HEK293 (cell line): ENCODE data around the gene BAIAP2.

Experiments used
- CTCF ChIA-PET: fragments of 350-600 bp; formaldehyde crosslinking; extraction: SDS; loops from one replicate; lab custom pipeline; 2021; ENCODE audit warnings: antibody characterized with exemption; lab: Yijun Ruan, JAX
- POLR2A ChIA-PET: fragments of 300-600 bp; formaldehyde crosslinking; extraction: SDS; loops from one replicate; lab custom pipeline; 2020; ENCODE audit warnings: antibody characterized with exemption, inconsistent platforms; lab: Yijun Ruan, JAX
- H3K27ac ChIP-seq: fragments of 200-500 bp; sonication (Bioruptor generic); 2 replicates; pipeline ENCODE4 v1.5.1; 2014; ENCODE audit warnings: low read depth, low read length, control low read depth, inconsistent platforms; ENCODE audit errors: extremely low read depth
- H3K36me3 ChIP-seq, 2 experiments: fragments of 200-500 bp in 1 of 2; sonication (Bioruptor generic) in 1 of 2; 1 replicate in 1 of 2; 2 replicates in 1 of 2; pipeline ENCODE4 v1.5.1; 2014 to 2017; ENCODE audit warnings: inconsistent platforms in 2 of 2, low read length in 2 of 2; ENCODE audit not compliant: control insufficient read depth in 2 of 2, insufficient read depth in 1 of 2
- H3K4me1 ChIP-seq: fragments of 200-500 bp; sonication (Bioruptor generic); 2 replicates; pipeline ENCODE4 v1.5.1; 2014; ENCODE audit warnings: mild to moderate bottlenecking, low read length, inconsistent platforms; ENCODE audit not compliant: control insufficient read depth, insufficient read depth
- H3K4me3 ChIP-seq: 2 replicates; pipeline ENCODE4 v1.5.1; 2011; ENCODE audit warnings: low read depth, mild to moderate bottlenecking, control low read depth, low read length, moderate library complexity
- H3K9me3 ChIP-seq: fragments of 200-500 bp; sonication (Bioruptor generic); 2 replicates; pipeline ENCODE4 v1.5.1; 2014; ENCODE audit warnings: low read depth, low read length, inconsistent platforms; ENCODE audit not compliant: control insufficient read depth, insufficient read depth
- BCL11A ChIP-seq: fragments of 450-650 bp; formaldehyde crosslinking; IDR thresholded peaks from 2 replicates; pipeline ENCODE4 v1.5.1; 2016; ENCODE audit warnings: low read depth, missing biosample characterization, missing genetic modification characterization
- GLIS2 ChIP-seq: fragments of 450-650 bp; formaldehyde crosslinking; IDR thresholded peaks from 2 replicates; pipeline ENCODE4 v1.5.1; 2016; ENCODE audit warnings: missing biosample characterization, missing genetic modification characterization
- HIC1 ChIP-seq: fragments of 450-650 bp; formaldehyde crosslinking; IDR thresholded peaks from 2 replicates; pipeline ENCODE4 v1.5.1; 2016; ENCODE audit warnings: missing biosample characterization, missing genetic modification characterization
- REST ChIP-seq: fragments of 450-650 bp; formaldehyde crosslinking; IDR thresholded peaks from 2 replicates; pipeline ENCODE4 v1.5.1; 2016; ENCODE audit warnings: missing biosample characterization, missing genetic modification characterization
- TRIM28 ChIP-seq: IDR thresholded peaks from 2 replicates; pipeline ENCODE4 v1.6.1; 2011; ENCODE audit warnings: low read length, control low read depth, borderline replicate concordance
- ZNF366 ChIP-seq: fragments of 450-650 bp; formaldehyde crosslinking; conservative IDR thresholded peaks from 2 replicates; pipeline ENCODE4 v1.5.1; 2016; ENCODE audit warnings: missing biosample characterization, missing genetic modification characterization
- TF ChIP-seq, protein P1 (sequence below): fragments of 450-650 bp; formaldehyde crosslinking; IDR thresholded peaks from 2 replicates; pipeline ENCODE4 v1.5.1; 2016; ENCODE audit warnings: missing biosample characterization, missing genetic modification characterization
- TF ChIP-seq, protein P2 (sequence below): fragments of 450-650 bp; formaldehyde crosslinking; IDR thresholded peaks from 2 replicates; pipeline ENCODE4 v1.5.1; 2016; ENCODE audit warnings: missing biosample characterization, missing genetic modification characterization

BAIAP2 gene

DNA sequence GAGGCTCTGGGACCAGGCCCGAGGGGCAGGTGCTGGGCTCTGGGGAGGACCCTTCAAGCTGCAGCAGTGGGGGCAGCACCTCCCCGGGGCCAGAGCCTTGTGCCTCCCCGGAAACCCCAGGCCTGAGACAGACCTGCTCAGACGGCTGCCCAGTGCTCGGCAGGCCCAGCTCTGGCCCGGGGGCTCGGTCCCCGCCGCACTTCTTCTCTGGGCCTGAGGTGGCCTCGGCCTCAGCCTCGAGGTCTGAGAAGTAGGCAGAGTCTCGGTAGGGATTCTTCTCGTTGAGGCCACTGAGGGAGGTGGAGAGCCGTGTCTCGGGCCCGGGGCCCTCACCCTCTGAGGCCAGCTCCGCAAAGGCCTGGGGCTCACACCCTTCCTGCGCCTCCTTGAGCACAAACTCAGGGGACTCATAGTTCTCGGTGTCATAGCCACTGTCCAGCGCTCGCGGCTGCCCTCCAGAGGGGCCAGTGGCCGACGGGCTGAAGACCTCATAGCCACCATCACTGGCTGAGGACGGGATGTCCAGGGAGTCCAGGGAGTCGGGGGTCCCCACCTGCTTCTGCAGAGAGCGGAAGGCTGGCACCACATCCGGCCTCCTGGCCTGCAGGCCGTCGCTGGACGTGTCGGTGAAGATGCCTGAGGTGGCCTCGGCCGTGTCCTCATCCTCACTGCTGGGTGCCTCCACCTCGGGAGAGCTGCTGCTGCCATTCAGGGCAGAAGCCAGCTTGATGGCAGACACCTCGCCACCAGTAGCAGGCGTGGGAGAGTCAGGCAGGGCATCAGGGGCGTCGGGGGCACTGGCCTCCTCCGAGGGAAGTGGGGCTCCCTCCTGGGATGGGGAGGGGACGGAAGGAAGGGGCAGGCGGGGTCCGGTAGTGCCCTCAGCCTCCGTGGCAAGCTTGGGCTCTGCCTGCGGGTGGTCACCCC is 86.0 kb downstream of the BAIAP2 start:
- CTCF ChIA-PET = interaction anchor here (0.6 kb wide), 1 partner anchor 110 kb away, joined by 3 read pairs; no protein-coding TSS in a partner anchor
- H3K4me3 ChIP-seq = no peak overlapping the region
- TF ChIP-seq HIC1 (tag by site-specific recombination) (peak; percentile 34; the same call in 1 of the 2 replicates), BCL11A (0 out of 2 replicates have a peak, but pooled peaks have one; percentile 20), GLIS2 (tag by site-specific recombination) (peak; percentile 57), REST (no peak)
- TF ChIP-seq, protein P1, sequence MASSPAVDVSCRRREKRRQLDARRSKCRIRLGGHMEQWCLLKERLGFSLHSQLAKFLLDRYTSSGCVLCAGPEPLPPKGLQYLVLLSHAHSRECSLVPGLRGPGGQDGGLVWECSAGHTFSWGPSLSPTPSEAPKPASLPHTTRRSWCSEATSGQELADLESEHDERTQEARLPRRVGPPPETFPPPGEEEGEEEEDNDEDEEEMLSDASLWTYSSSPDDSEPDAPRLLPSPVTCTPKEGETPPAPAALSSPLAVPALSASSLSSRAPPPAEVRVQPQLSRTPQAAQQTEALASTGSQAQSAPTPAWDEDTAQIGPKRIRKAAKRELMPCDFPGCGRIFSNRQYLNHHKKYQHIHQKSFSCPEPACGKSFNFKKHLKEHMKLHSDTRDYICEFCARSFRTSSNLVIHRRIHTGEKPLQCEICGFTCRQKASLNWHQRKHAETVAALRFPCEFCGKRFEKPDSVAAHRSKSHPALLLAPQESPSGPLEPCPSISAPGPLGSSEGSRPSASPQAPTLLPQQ = no peak
- POLR2A ChIA-PET = interaction anchor here (1.0 to 1.5 kb wide), 2 partner anchors 102 to 118 kb away, joined by 3 read pairs; partner anchors contain the start of genes NDUFAF8 and TEPSIN
- no peaks in the 10 kb centered on the region for H3K9me3 ChIP-seq
- H3K36me3 ChIP-seq = peaks cover 0 to 8% of the 10 kb centered on the region in 2 experiments; a peak in 1 of 3 replicates
- H3K27ac ChIP-seq = no peak overlapping the region
- no peaks in the 10 kb centered on the region for H3K4me1 ChIP-seq

DNA sequence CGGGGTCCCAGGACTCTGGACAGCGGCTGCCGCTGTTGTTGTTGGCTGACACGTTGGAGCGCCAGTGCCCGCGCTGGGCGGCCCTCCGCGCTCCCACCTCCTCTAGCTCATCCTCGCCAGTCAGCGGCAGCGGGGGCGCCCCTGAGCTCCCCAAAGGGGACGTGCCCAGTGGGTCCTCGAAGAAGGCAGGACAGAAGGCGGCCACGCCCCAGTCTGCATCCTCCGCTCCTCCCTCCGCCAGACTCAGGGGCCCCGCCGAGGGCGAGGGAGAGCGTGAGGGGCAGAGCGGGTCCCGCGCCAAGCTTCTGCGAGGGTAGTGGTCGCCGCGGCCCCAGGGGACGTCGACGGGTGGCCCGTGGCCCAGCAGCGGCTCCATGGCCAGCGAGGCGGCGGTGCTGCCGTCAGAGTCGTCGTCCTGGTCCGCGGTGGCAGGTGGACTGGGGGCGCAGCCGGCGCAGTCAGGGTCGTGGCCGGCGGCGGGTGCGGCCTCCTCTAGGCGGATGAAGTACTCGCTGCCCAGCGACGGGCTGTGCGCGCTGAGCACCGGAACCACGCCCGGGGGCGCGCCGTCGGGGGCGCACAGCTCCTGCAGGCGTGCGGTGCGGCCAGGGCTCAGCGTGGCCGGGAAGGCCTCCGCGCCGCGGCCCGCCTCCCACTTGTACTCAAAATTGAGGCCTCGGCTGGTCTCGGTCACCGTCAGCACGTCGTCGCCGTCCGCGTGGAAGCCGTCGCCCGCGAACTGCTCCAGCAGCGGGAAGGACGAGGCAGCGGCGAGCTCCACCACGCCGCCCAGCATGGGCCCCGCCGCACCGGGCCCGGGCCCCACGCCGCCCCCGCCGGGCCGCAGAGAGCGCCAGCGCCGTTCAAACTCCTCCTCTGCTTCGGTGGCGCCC is 87.1 kb downstream of the BAIAP2 start:
- H3K36me3 ChIP-seq = peaks cover 0 to 2% of the 10 kb centered on the region in 2 experiments; a peak in 1 of 3 replicates
- H3K4me3 ChIP-seq = no peak overlapping the region
- no peaks in the 10 kb centered on the region for H3K9me3 ChIP-seq
- ChIA-PET CTCF (interaction anchor here (0.5 to 0.6 kb wide), 2 partner anchors 109 to 231 kb away, joined by 3 to 5 read pairs; no protein-coding TSS in a partner anchor), POLR2A (no interaction called here)
- no peak for TF ChIP-seq TRIM28
- no peak for TF ChIP-seq ZNF366
- TF ChIP-seq, protein P2, sequence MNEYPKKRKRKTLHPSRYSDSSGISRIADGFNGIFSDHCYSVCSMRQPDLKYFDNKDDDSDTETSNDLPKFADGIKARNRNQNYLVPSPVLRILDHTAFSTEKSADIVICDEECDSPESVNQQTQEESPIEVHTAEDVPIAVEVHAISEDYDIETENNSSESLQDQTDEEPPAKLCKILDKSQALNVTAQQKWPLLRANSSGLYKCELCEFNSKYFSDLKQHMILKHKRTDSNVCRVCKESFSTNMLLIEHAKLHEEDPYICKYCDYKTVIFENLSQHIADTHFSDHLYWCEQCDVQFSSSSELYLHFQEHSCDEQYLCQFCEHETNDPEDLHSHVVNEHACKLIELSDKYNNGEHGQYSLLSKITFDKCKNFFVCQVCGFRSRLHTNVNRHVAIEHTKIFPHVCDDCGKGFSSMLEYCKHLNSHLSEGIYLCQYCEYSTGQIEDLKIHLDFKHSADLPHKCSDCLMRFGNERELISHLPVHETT (tag by site-specific recombination) = no peak
- no peaks in the 10 kb centered on the region for H3K4me1 ChIP-seq
- H3K27ac ChIP-seq = no peak overlapping the region
